NCI-H524 (cell line): ENCODE results near the gene LRPPRC.

Experiments
- DNase-seq, 2 experiments: peaks; one replicate each; lab custom pipeline; 2025; lab: John Stamatoyannopoulos, UW

The LRPPRC gene

GRCh38 chr2:43854671-43855070 is 141.1 kb downstream of the LRPPRC start:
- DNase-seq: no peak

- DNase-seq: no peak
Measured at GRCh38 chr2:43853141-43854081, 142.4 kb downstream of the LRPPRC start.

- no peak for DNase-seq
Measured at GRCh38 chr2:43852196-43852730, 143.5 kb downstream of the LRPPRC start.

GRCh38 chr2:43851011-43851980 is 144.5 kb downstream of the LRPPRC start:
- no peak for DNase-seq

GRCh38 chr2:43848214-43848613 is 147.6 kb downstream of the LRPPRC start:
- no peak for DNase-seq

GRCh38 chr2:43846140-43846793 is 149.5 kb downstream of the LRPPRC start:
- no peak for DNase-seq

GRCh38 chr2:43845181-43845580 is 150.6 kb downstream of the LRPPRC start:
- DNase-seq: no peak

- DNase-seq: no peak
Measured at GRCh38 chr2:43842866-43843226, 152.9 kb downstream of the LRPPRC start.

- no peak for DNase-seq
Measured at GRCh38 chr2:43841949-43842865, 153.6 kb downstream of the LRPPRC start.

- DNase-seq: no peak
Measured at GRCh38 chr2:43840965-43841364, 154.8 kb downstream of the LRPPRC start.

- DNase-seq: no peak
Measured at GRCh38 chr2:43839776-43840564, 155.8 kb downstream of the LRPPRC start.

GRCh38 chr2:43838560-43839267 is 157.1 kb downstream of the LRPPRC start, which contains the start of the genes ABCG5 and ABCG8:
Gene ABCG5 (minus strand): TSS chr2:43838839. CDS start chr2:43838679, 160 bp downstream.
Gene ABCG8 (plus strand): TSS chr2:43838971. CDS start chr2:43839054, 83 bp downstream.
- DNase-seq: no peak

- no peak for DNase-seq
Measured at GRCh38 chr2:43837831-43838559, 157.8 kb downstream of the LRPPRC start.

- DNase-seq: no peak
Measured at GRCh38 chr2:43837033-43837432, 158.8 kb downstream of the LRPPRC start.
